GM12878 (cell line): ENCODE measurements around the gene TFRC. TPM values are rescaled to one million over a fixed set of nuclear protein-coding genes. Genes with fewer than 3 reads are reported as not detected.
"Not testable (repeated sequence)": the region's sequence is repeated elsewhere in the genome, so short reads cannot be mapped to it uniquely, and the experiment has no call there.

Experiments used
- ATAC-seq: fragments of 200-7000 bp; cut with Tn5 transposase; 3 replicates; pipeline ENCODE4 v1.9.1; 2020; ENCODE audit warnings: mild to moderate bottlenecking, moderate library complexity
- BruUV-seq: library from RNA; stranded (reverse); fragments of 400-500 nt; replicated peaks from 2 replicates; lab custom pipeline; 2021; lab: Mats Ljungman, UMichigan
- CTCF ChIA-PET: fragments of 300-600 bp; sonication (Branson Sonifier 250); formaldehyde crosslinking; extraction: SDS; loops from one replicate; lab custom pipeline; 2021; ENCODE audit warnings: inconsistent platforms; lab: Yijun Ruan, JAX
- POLR2A ChIA-PET: fragments of 350-600 bp; formaldehyde crosslinking; extraction: SDS; loops from one replicate; lab custom pipeline; 2021; ENCODE audit warnings: inconsistent platforms; lab: Charles Lee
- RAD21 ChIA-PET: fragments of 300-600 bp; sonication (Branson Sonifier 250); formaldehyde crosslinking; loops from one replicate; lab custom pipeline; 2023; ENCODE audit warnings: antibody characterized with exemption; ENCODE audit not compliant: unreplicated experiment; lab: Charles Lee
- SMC1A ChIA-PET: fragments of 300-600 bp; sonication (Branson Sonifier 250); formaldehyde crosslinking; loops from one replicate; lab custom pipeline; 2023; ENCODE audit not compliant: unreplicated experiment, uncharacterized antibody; lab: Charles Lee
- DNase-seq: peaks from one replicate; pipeline ENCODE4 v3.0.0-alpha.2; 2011; ENCODE audit warnings: low read depth, low spot score
- FAIRE-seq: peaks from 3 replicates; lab custom pipeline; 2011; peaks lifted over from hg19 to GRCh38; lab: Jason Lieb, UNC
- H2AFZ ChIP-seq: 2 replicates; pipeline ENCODE4 v1.6.0; 2011; ENCODE audit warnings: low read depth, low read length, control low read depth; ENCODE audit not compliant: control insufficient read depth
- H3K27ac ChIP-seq: 2 replicates; pipeline ENCODE4 v1.5.1; 2011; ENCODE audit warnings: control low read depth; ENCODE audit not compliant: control insufficient read depth, insufficient read depth
- H3K27me3 ChIP-seq, 2 experiments: replicated peaks in 1 of 2; 2 replicates each; pipeline versions ENCODE4 v1.6.0 to v1.6.1; 2011; ENCODE audit warnings: low read length in 1 of 2; ENCODE audit not compliant: control insufficient read depth in 2 of 2, insufficient read depth in 2 of 2
- H3K36me3 ChIP-seq, 2 experiments: 2 replicates each; pipeline ENCODE4 v1.5.1; 2011; ENCODE audit warnings: low read length in 1 of 2; ENCODE audit not compliant: control insufficient read depth in 2 of 2, insufficient read depth in 2 of 2
- H3K4me1 ChIP-seq: 2 replicates; pipeline ENCODE4 v1.6.1; 2011; ENCODE audit warnings: mild to moderate bottlenecking, low read length, moderate library complexity, mixed read lengths; ENCODE audit not compliant: control insufficient read depth, insufficient read depth
- H3K4me2 ChIP-seq: 2 replicates; pipeline ENCODE4 v1.6.0; 2011; ENCODE audit warnings: control low read depth; ENCODE audit not compliant: control insufficient read depth, insufficient read depth
- H3K4me3 ChIP-seq: fragments of 200-600 bp; sonication (generic); 2 replicates; pipeline ENCODE4 v1.5.1; 2016
- H3K79me2 ChIP-seq: 2 replicates; pipeline ENCODE4 v1.6.0; 2011; ENCODE audit warnings: low read length; ENCODE audit not compliant: control insufficient read depth, insufficient read depth
- H3K9ac ChIP-seq: 2 replicates; pipeline ENCODE4 v1.8.0; 2011; ENCODE audit warnings: low read length, control low read depth, mixed read lengths; ENCODE audit not compliant: control insufficient read depth, insufficient read depth
- H3K9me3 ChIP-seq: replicated peaks from 3 replicates; pipeline ENCODE4 v1.5.1; 2011; ENCODE audit warnings: mild to moderate bottlenecking, low read length; ENCODE audit not compliant: control insufficient read depth, insufficient read depth
- H4K20me1 ChIP-seq: 2 replicates; pipeline ENCODE4 v1.6.0; 2011; ENCODE audit not compliant: control insufficient read depth, insufficient read depth
- WGBS: methylation state at CpG from one replicate; pipeline ENCODE4 v1.1.6; 2016; ENCODE audit warnings: low lambda C conversion rate; ENCODE audit not compliant: insufficient replicate concordance, insufficient coverage; ENCODE audit errors: missing lambda C conversion rate; 5-methylcytosine and 5-hydroxymethylcytosine counted together
- in situ Hi-C: fragments of 300-500 bp; cut with MboI; formaldehyde crosslinking; loops from 9 replicates; pipeline ENCODE4 v1.14.3; 2018; ENCODE audit warnings: mixed read lengths
- intact Hi-C: fragments of 100-400 bp; cut with micrococcal nuclease; formaldehyde crosslinking; loops from one replicate; pipeline ENCODE4 v1.14.2; 2022; ENCODE audit not compliant: unreplicated experiment
- polyA plus RNA-seq, 11 experiments: library from polyadenylated mRNA; depleted of rRNA in 4 of 11; unstranded in 6 of 11; stranded (reverse) in 5 of 11; fragments of >200 nt; fragmentation: Nextera tagmentation in 4 of 11; fragmentation: Illumina TruSeq in 1 of 11; extraction: Ambion mirVana in 4 of 11; extraction: Trizol in 1 of 11; gene quantifications; 1 replicate in 1 of 11; 2 replicates in 10 of 11; pipeline versions ENCODE4 v1.2.1 to v1.2.3, GENCODE V29; 2011 to 2016; ENCODE audit warnings: inconsistent platforms in 2 of 11, missing spikeins in 2 of 11, low read depth in 1 of 11
- total RNA-seq, 4 experiments: library from RNA; depleted of rRNA in 3 of 4; stranded (reverse); fragments of >200 nt in 3 of 4; fragmentation: Illumina TruSeq in 1 of 4; extraction: Trizol in 1 of 4; gene quantifications; 2 replicates each; pipeline versions ENCODE4 v1.2.1 to v1.2.3, GENCODE V29; 2013 to 2021

TFRC gene
- total and polyA plus RNA-seq, 10 of the 15 experiments (the other 5 are each of a cell fraction or from before 2014, with no cell fraction given) = 123 to 526 (median 316) TPM

GRCh38 chr3:196002721-196003120 is 79.2 kb downstream of the TFRC start:
- BruUV-seq, H3K4me1 ChIP-seq, H3K79me2 ChIP-seq, ATAC-seq, H3K9ac ChIP-seq, FAIRE-seq, H3K27me3 ChIP-seq, in situ Hi-C loops, H3K9me3 ChIP-seq, DNase-seq, H4K20me1 ChIP-seq, H3K27ac ChIP-seq, H3K4me2 ChIP-seq, H3K36me3 ChIP-seq, H3K4me3 ChIP-seq, intact Hi-C loops, H2AFZ ChIP-seq: not testable (repeated sequence)
- CTCF ChIA-PET = interaction anchor here (0.6 to 1.3 kb wide), 4 partner anchors 19 to 511 kb away, joined by 3 to 5 read pairs (median 4); no protein-coding TSS in a partner anchor
- POLR2A ChIA-PET = interaction anchor here (0.9 kb wide), 1 partner anchor 46 kb away, joined by 3 read pairs; no protein-coding TSS in a partner anchor
- WGBS = 32% methylated on average over 6 of the region's 6 CpGs
- RAD21 ChIA-PET = interaction anchor here (1.6 kb wide), 1 partner anchor 62 kb away, joined by 3 read pairs; no protein-coding TSS in a partner anchor
- SMC1A ChIA-PET = interaction anchor here (1.8 to 2.2 kb wide), 2 partner anchors 20 to 62 kb away, joined by 5 read pairs; no protein-coding TSS in a partner anchor

- RAD21 ChIA-PET = interaction anchor here (1.4 kb wide), 1 partner anchor 60 kb away, joined by 5 read pairs; no protein-coding TSS in a partner anchor
- BruUV-seq, in situ Hi-C loops, ATAC-seq, H3K9ac ChIP-seq, H4K20me1 ChIP-seq, H2AFZ ChIP-seq, H3K4me2 ChIP-seq, H3K27ac ChIP-seq, POLR2A ChIA-PET, H3K4me1 ChIP-seq, FAIRE-seq, H3K79me2 ChIP-seq, H3K36me3 ChIP-seq, CTCF ChIA-PET, H3K9me3 ChIP-seq, DNase-seq, H3K4me3 ChIP-seq, H3K27me3 ChIP-seq: not testable (repeated sequence)
- WGBS = 38% methylated on average over 7 of the region's 7 CpGs
- intact Hi-C loops = loop anchor here (2.0 kb wide), 1 partner anchor 60 kb away; no protein-coding TSS in a partner anchor
- SMC1A ChIA-PET = interaction anchor here (0.6 kb wide), 1 partner anchor 517 kb away, joined by 3 read pairs; no protein-coding TSS in a partner anchor
These were observed 80.7 kb downstream of the TFRC start for GRCh38 chr3:196001240-196001639.

GRCh38 chr3:196000360-196000950 is 81.4 kb downstream of the TFRC start:
- SMC1A ChIA-PET = interaction anchor here (1.1 kb wide), 1 partner anchor 60 kb away, joined by 5 read pairs; no protein-coding TSS in a partner anchor
- H3K4me2 ChIP-seq, H3K36me3 ChIP-seq, ATAC-seq, H3K27me3 ChIP-seq, H4K20me1 ChIP-seq, POLR2A ChIA-PET, in situ Hi-C loops, DNase-seq, H3K9me3 ChIP-seq, FAIRE-seq, H2AFZ ChIP-seq, H3K4me1 ChIP-seq, H3K4me3 ChIP-seq, H3K9ac ChIP-seq, H3K79me2 ChIP-seq, H3K27ac ChIP-seq, BruUV-seq: not testable (repeated sequence)
- intact Hi-C loops = loop anchor here (2.0 kb wide), 1 partner anchor 60 kb away; no protein-coding TSS in a partner anchor
- RAD21 ChIA-PET = interaction anchor here (1.4 kb wide), 1 partner anchor 60 kb away, joined by 5 read pairs; no protein-coding TSS in a partner anchor
- WGBS = 56% methylated on average over 12 of the region's 15 CpGs
- CTCF ChIA-PET = interaction anchor here (1.4 kb wide), 1 partner anchor 60 kb away, joined by 4 read pairs; no protein-coding TSS in a partner anchor
